IgD-negative memory B cell (primary cell): ENCODE measurements around the gene TNIK. TPM values are rescaled to one million over a fixed set of nuclear protein-coding genes. Genes with fewer than 3 reads are reported as not detected.
"Not testable (repeated sequence)": the region's sequence is repeated elsewhere in the genome, so short reads cannot be mapped to it uniquely, and the experiment has no call there.

Source experiments
- H3K27ac Mint-ChIP-seq, 3 donors: one replicate each; pipeline ENCODE4 v1.8.0; 2020 to 2022; ENCODE audit warnings: mild to moderate bottlenecking in 3 of 3, mixed read lengths in 3 of 3, moderate library complexity in 1 of 3
- H3K27me3 Mint-ChIP-seq: one replicate; pipeline ENCODE4 v1.8.0; 2021; ENCODE audit warnings: mixed read lengths
- H3K36me3 Mint-ChIP-seq: one replicate; pipeline ENCODE4 v1.8.0; 2020; ENCODE audit warnings: mild to moderate bottlenecking, mixed read lengths
- H3K4me1 Mint-ChIP-seq, 3 donors: one replicate each; pipeline ENCODE4 v1.8.0; 2020 to 2022; ENCODE audit warnings: mixed read lengths in 3 of 3, mild to moderate bottlenecking in 1 of 3
- H3K4me3 Mint-ChIP-seq, 4 donors: one replicate each; pipeline ENCODE4 v1.8.0; 2020 to 2022; ENCODE audit warnings: mild to moderate bottlenecking in 4 of 4, mixed read lengths in 4 of 4, moderate library complexity in 3 of 4
- H3K9me3 Mint-ChIP-seq, 3 donors: one replicate each; pipeline ENCODE4 v1.8.0; 2020 to 2021; ENCODE audit warnings: mixed read lengths in 3 of 3, mild to moderate bottlenecking in 1 of 3
- polyA plus RNA-seq: library from polyadenylated mRNA; unstranded; fragments of 300-500 nt; fragmentation: Illumina TruSeq; gene quantifications from one replicate; pipeline ENCODE4 v1.2.3, GENCODE V29; 2021

The TNIK gene
- polyA plus RNA-seq, 1 donor from 2014 or later = 3.0 TPM

DNA sequence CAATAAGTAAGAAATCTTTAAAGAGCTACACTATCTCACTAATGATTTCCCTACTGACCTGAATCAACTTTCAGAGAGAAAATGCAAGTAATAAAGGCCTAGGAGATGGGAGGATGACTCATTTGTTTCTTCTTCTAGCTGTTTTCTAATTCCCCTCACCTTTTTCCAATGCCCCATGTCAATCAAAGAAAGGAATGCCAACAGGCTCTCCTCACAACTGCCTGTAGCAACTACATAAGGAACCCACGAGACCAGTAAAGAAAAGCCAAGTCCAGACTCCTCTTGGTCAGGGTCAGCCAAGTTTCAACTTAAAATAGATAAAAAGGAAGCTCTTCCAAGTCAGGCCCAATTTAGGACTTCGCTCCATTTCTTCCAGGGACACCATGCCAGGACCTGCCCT is 201.9 kb downstream of the TNIK start:
- H3K4me1 Mint-ChIP-seq = peaks cover 19 to 31% (median 20%) of the 10 kb centered on the region in 3 donors
- peaks cover 2% of the 10 kb centered on the region for H3K36me3 Mint-ChIP-seq
- no peak overlapping the region for H3K27ac Mint-ChIP-seq
- H3K9me3 Mint-ChIP-seq = peaks cover 0 to 4% (median 2%) of the 10 kb centered on the region in 3 donors
- no peak overlapping the region for H3K4me3 Mint-ChIP-seq
- no peaks in the 10 kb centered on the region for H3K27me3 Mint-ChIP-seq

DNA sequence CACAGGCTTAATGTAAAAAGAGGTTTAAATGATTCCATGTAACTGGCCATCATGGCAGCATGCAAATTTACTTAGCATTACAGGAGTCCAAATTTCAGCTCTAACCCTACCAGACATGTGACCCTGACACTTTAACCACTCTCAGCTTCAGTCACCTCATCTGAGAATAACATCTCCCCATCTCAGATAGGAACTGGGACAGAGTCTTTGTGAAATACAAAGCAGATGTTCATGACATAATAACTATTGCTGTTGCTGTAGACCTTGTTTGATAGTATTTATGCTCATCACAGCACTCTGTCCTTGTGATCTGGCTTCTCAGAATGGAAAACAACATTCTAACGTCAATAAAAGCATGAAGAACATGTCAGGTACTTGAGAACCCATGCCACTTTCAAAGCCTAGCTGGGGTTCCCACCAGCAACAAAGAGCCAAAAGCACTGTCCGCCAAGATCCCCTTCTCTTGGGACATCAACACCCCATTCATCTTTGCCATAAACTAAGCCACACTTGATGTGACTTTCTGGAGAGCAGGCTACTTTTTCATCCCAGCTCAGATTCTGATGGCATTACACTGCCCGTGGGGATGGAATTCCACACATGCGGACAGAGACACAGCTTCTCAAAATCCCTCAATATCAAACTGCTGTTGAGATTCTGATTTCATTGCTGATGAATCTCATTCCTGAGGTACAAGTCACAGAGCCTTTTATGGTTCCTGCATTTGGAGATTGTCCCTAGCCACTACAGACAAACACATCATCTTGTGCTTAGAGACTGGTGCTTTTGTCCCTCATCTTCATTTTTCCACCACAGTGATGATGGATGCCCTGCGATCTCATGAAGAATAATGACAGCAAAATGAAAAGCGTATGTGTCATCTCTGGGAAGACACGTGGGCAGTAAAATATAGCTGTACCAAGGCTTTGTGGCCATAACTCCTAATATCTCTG is 202.7 kb downstream of the TNIK start:
- Mint-ChIP-seq H3K27me3 (no peaks in the 10 kb centered on the region), H3K36me3 (peaks cover 2% of the 10 kb centered on the region), H3K4me3 (no peak overlapping the region), H3K4me1 (peaks cover 20 to 31% (median 21%) of the 10 kb centered on the region in 3 donors), H3K9me3 (peaks cover 0 to 4% (median 2%) of the 10 kb centered on the region in 3 donors), H3K27ac (peak overlapping the region in 2 of 3 donors; percentile 26 to 83)

DNA sequence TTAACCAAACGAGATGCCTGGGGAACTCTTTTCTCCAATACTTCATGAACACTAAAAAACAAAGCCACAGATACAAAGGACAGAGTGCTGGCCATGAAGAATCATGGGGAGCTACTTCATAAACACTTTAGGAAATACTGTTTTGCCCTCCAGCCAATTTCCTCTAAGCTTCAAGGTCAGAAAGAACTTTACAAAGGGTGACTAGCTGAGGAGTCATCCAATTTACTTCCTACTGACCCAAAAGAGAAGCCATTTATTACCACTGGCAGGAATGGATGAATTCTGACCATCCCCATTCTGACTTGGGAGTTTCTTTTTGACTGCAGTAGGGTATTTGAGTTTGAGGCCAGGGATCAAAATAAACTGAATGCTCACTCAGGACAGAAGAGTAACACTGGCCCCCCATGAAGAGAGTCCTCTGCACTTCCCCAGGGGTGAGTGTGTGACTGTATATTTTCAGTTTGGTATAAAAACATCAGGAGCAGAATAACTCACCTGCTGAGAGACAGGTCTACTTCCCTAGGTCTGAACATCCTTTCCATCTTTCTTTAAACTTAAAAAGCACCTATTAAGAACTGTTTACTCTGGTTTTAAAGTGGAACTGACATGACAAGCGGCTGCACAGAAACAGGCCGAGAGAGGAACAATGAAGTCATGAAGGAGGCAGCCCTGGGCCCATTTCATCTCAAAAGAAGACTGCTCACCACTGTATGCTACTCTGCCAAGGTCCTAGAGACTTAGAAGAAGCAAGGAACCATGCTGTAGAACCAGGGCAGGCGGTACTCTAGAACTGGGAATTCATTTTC is 203.6 kb downstream of the TNIK start:
- Mint-ChIP-seq H3K27ac (no peak overlapping the region), H3K27me3 (no peaks in the 10 kb centered on the region), H3K9me3 (peaks cover 0 to 4% (median 1%) of the 10 kb centered on the region in 3 donors), H3K36me3 (peaks cover 4% of the 10 kb centered on the region), H3K4me1 (peaks cover 25 to 33% (median 27%) of the 10 kb centered on the region in 3 donors), H3K4me3 (peak overlapping the region in 1 of 4 donors; percentile 23)

DNA sequence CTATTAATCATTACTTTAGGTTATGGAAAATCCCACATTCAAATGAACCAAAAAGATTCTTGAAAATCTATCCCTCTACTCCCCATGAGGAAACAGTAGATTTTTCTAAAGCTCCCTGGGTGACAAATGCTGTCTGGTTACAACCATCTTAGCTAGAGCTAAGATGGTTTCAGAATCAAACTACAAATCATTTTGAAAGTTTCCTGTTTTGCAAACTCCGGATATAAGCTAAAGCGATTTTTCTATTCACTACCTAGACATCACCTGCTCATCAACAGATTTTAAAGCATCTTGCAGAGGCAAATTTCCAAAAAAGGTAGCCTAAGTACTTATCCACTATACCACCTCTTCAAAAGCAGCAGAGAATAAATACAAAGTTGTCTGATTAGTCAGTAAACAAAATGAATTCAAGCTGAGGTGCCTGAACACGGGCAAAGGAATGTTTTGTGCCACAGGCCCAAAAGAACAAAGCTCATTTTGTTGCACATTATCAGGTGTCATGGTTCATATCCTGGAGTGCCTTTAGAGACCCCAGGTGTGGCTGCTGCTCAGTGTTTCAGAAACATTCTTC is 204.9 kb downstream of the TNIK start:
- Mint-ChIP-seq H3K4me1 (peaks cover 21 to 27% (median 27%) of the 10 kb centered on the region in 3 donors), H3K4me3 (peak overlapping the region in 3 of 4 donors; percentile 5 to 85 (median 25)), H3K36me3 (peaks cover 4% of the 10 kb centered on the region), H3K27me3 (no peaks in the 10 kb centered on the region), H3K27ac (peak overlapping the region; percentile 64 to 90 (median 80)), H3K9me3 (peaks cover 0 to 4% (median 0%) of the 10 kb centered on the region in 3 donors)

DNA sequence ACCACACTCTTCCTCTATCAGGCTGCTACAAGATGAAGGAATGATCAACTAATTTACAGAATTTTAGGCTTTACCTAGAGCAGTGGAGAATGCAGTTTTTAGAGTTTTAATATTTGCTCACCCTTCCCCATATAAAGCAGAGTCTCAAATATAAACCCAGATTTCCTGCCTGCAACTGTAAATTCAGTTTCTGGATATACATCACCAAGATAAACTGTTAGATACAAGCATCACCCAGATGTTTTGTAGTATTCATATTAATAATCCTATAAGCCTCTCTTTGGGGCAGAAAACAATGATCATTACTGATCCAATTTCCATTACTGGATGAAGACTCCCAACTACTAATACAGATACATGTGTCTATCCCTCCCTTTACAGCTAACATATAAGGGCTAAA is 205.9 kb downstream of the TNIK start:
- peaks cover 4% of the 10 kb centered on the region for H3K36me3 Mint-ChIP-seq
- peaks cover 0 to 4% (median 0%) of the 10 kb centered on the region in 3 donors for H3K9me3 Mint-ChIP-seq
- H3K27me3 Mint-ChIP-seq = no peaks in the 10 kb centered on the region
- peaks cover 21 to 28% (median 27%) of the 10 kb centered on the region in 3 donors for H3K4me1 Mint-ChIP-seq
- H3K4me3 Mint-ChIP-seq = no peak overlapping the region
- H3K27ac Mint-ChIP-seq = peak overlapping the region; percentile 4 to 80 (median 64)

DNA sequence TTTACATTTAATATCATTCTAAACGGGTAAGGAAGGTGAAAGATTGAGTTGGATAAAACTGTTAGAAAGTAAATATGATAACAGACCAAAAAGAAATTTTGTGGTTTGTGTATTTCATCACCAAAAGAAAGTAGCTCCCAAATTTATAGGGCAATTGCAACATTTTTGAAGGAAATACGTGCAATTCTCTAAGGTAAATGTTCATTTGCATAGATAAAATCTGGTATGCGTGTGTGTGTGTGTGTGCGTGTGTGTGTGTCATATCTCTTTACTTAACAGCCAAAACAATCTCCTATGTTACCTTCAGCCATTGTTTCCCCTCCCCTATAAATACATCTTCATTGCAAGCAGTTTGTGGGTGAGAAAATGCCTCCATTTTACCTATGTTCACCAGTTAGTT is 208.4 kb downstream of the TNIK start:
- Mint-ChIP-seq H3K4me1 (peaks cover 24 to 32% (median 27%) of the 10 kb centered on the region in 3 donors), H3K36me3 (peaks cover 4% of the 10 kb centered on the region), H3K27ac (no peak overlapping the region), H3K4me3 (no peak overlapping the region), H3K27me3 (no peaks in the 10 kb centered on the region), H3K9me3 (peaks cover 0 to 4% (median 0%) of the 10 kb centered on the region in 3 donors)

DNA sequence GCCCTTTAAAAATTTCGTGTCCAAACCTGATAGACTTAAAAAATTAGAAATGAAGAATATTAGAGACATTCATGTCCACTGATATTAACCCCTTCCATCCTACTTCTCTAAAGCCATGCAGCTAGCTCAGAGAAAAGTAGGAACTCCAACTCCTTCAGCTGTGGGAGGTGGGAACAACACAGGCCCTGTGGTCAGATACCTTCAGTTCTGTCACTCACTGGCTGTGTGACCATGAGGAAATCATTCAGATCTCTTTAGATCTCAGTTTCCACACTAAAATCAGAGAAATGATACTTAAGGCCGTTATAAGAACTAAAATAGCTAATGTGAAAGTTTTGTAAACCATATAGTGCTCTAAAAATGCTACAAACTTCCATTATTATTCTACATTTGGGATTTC is 209.8 kb downstream of the TNIK start:
- Mint-ChIP-seq H3K4me1 (peaks cover 18 to 28% (median 20%) of the 10 kb centered on the region in 3 donors), H3K9me3 (no peaks in the 10 kb centered on the region), H3K4me3 (no peak overlapping the region), H3K27me3 (no peaks in the 10 kb centered on the region), H3K36me3 (peaks cover 4% of the 10 kb centered on the region), H3K27ac (no peak overlapping the region)

DNA sequence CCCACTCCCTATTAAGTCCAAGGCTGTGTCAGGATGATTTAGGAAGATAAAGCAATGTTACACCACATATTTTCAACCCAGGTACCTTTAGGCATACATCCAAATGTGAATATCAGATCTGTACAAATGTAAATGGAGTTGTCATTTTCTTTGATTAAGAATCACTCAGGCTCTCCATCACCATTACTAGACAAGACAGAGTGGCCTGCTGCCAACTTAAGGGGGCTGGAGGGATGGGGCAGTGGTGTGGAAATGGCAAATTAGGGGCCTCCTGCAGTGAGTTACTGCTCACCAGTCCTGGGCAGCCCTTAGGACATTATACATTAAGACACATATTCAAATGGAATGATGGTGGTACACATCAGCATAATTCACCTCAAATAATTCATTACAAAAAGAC is 211.0 kb downstream of the TNIK start:
- Mint-ChIP-seq H3K27ac (no peak overlapping the region), H3K27me3 (no peaks in the 10 kb centered on the region), H3K4me1 (peaks cover 10 to 16% (median 12%) of the 10 kb centered on the region in 3 donors), H3K9me3 (no peaks in the 10 kb centered on the region), H3K4me3 (peak overlapping the region in 1 of 4 donors; percentile 39), H3K36me3 (peaks cover 4% of the 10 kb centered on the region)

DNA sequence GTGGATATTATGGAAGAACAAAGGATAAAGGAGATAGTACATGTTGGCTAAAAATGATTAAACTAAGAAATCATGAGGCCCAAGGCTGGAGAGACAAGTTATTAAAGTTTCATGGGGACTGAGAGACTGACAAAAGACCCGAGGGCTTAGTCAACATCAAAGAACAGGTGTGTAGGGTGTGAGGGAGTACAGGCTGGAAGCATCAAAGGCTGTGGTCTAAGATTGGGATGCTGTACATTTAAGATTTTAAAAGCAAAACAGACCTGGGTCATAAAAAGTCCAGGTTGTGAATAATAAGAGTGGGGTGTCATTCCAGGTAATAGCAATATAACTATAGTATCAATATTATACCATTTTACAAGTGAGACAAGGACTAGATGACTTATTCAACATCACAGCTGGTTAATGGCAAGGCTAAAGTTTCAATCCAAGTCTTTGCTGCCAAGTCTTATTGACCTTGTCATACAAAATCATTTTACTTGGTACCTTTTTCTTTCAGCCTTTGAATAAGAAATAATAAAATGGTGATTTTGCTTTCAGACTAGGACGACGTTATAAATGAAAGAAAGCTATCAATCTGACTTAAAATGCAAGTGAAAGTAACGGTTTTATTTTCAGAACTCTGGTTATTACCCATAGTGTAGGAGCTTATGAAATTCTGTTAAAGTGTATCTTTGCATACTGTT is 211.6 kb downstream of the TNIK start:
- H3K27me3 Mint-ChIP-seq = no peaks in the 10 kb centered on the region
- H3K4me1 Mint-ChIP-seq = peaks cover 7 to 13% (median 11%) of the 10 kb centered on the region in 3 donors
- no peaks in the 10 kb centered on the region for H3K9me3 Mint-ChIP-seq
- no peak overlapping the region for H3K27ac Mint-ChIP-seq
- H3K4me3 Mint-ChIP-seq = peak overlapping the region in 1 of 4 donors; percentile 39
- H3K36me3 Mint-ChIP-seq = peaks cover 3% of the 10 kb centered on the region

DNA sequence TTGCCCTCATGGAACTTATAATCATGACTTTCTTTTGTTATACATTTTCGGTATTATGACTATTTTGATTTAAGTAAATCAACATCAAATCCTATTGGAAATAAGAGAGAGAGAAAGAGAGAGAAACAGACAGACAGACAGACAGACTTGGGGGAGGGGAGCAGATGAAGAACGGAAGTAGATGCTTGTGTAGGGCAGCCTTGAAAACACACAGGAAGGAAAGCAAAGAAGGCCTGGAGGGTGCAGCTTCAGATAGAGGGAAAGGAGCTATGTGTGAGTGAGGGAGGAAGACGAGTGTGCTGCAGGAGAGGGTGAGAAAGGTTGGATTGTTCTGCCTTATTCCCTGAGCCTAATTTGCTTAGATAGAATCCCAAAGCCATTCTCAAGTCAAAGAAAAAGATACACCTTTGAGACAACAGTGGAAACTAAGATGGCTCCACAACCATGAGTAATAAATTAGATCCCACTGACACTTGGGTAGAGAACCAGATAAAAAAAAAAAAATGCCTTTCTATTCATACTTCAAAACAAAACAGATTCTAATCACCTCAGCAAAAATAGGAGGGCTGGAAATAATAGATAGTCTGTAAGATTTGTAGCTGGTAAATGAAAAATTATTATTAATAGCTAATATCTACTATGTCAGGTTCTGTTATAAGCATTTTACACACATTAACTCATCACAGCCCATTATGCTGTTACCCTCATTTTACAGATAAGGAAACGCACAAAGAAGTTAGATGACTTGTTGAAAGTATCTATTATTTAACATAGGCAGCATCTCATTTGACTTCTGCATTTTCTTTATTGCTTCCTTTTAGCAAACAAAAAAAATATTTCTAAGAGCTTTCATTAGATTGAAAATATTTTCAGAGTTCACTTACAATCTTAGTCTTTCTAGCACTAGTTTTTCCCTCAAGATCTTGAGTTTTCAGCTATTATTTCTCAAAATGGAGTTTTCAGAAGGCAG is 214.1 kb downstream of the TNIK start:
- no peak overlapping the region for H3K27ac Mint-ChIP-seq
- peaks cover 4 to 5% (median 5%) of the 10 kb centered on the region in 3 donors for H3K4me1 Mint-ChIP-seq
- no peak overlapping the region for H3K4me3 Mint-ChIP-seq
- H3K36me3 Mint-ChIP-seq = no peaks in the 10 kb centered on the region
- no peaks in the 10 kb centered on the region for H3K27me3 Mint-ChIP-seq
- no peaks in the 10 kb centered on the region for H3K9me3 Mint-ChIP-seq

DNA sequence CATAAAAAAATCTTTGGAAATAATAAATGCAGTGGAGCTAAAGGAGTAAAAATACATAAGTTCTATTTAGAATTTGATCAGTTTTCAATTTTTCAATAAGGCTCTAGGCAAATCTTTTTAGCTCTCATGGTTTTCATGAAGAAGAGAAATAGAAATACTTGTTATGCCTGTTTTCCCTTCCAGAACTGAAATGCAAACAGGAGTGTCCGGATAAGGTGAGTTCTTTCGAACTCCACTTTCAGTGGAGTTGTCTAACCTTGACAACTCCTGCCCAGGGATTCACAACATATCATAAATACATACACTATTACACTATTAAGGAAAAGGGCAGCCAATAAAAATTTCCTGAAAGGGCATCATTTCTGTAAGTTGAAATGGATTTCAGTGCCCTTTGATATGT is 217.3 kb downstream of the TNIK start:
- peaks cover 1% of the 10 kb centered on the region for H3K36me3 Mint-ChIP-seq
- H3K4me1 Mint-ChIP-seq = peaks cover 0 to 3% (median 0%) of the 10 kb centered on the region in 3 donors
- no peak overlapping the region for H3K27ac Mint-ChIP-seq
- H3K27me3 Mint-ChIP-seq = no peaks in the 10 kb centered on the region
- no peak overlapping the region for H3K4me3 Mint-ChIP-seq
- no peaks in the 10 kb centered on the region for H3K9me3 Mint-ChIP-seq

DNA sequence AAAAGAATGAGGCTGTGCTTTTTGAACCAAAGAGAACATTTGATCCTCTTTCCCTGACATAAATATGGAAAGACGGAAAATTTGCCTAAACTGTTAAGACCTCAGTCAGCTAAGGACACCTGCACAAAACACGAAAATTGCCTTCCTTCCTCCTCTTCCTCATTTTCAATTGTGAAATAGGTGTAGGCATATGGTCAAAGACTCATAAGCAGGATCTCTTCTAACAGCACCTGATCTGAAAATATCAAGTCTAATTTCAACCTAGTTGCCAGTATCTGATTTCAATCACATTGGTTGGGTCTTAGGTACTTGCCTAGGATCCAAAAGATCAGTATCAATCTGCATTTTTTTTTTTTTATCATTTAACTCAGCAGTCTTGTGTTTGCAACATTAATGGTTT is 218.0 kb downstream of the TNIK start:
- peaks cover 0 to 3% (median 0%) of the 10 kb centered on the region in 3 donors for H3K4me1 Mint-ChIP-seq
- no peaks in the 10 kb centered on the region for H3K27me3 Mint-ChIP-seq
- no peaks in the 10 kb centered on the region for H3K9me3 Mint-ChIP-seq
- peaks cover 1% of the 10 kb centered on the region for H3K36me3 Mint-ChIP-seq
- H3K4me3 Mint-ChIP-seq = no peak overlapping the region
- no peak overlapping the region for H3K27ac Mint-ChIP-seq

DNA sequence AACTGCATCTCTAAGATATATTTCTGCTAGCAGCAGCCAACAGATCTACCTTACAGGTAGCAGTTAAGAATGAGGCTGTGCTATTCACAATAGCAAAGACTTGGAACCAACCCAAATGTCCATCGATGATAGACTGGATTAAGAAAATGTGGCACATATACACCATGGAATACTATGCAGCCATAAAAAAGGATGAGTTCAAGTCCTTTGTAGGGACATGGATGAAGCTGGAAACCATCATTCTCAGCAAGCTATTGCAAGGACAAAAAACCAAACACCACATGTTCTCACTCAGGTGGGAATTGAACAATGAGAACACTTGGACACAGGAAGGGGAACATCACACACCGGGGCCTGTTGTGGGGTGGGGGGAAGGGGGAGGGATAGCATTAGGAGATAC is 218.6 kb downstream of the TNIK start:
- not testable (repeated sequence) for H3K27me3 Mint-ChIP-seq, H3K4me3 Mint-ChIP-seq, H3K27ac Mint-ChIP-seq, H3K4me1 Mint-ChIP-seq, H3K9me3 Mint-ChIP-seq, H3K36me3 Mint-ChIP-seq
